HepG2 (cell line): ENCODE results near the gene CAMK1D. TPM values are rescaled to one million over a fixed set of nuclear protein-coding genes. Genes with fewer than 3 reads are reported as not detected.

ENCODE experiments used
- FOXM1 ChIP-seq: sonication (generic); formaldehyde crosslinking; IDR thresholded peaks from 2 replicates; pipeline ENCODE4 v1.5.0; 2020; ENCODE audit warnings: missing genetic modification reagents
- GATAD1 ChIP-seq: IDR thresholded peaks from 2 replicates; pipeline ENCODE4 v1.6.1; 2016; ENCODE audit warnings: missing genetic modification reagents, missing compliant biosample characterization
- ISL2 ChIP-seq: sonication (generic); formaldehyde crosslinking; IDR thresholded peaks from 2 replicates; pipeline ENCODE4 v1.5.0; 2020; ENCODE audit warnings: missing genetic modification reagents
- KDM5A ChIP-seq: fragments of 200-600 bp; sonication (generic); IDR thresholded peaks from 2 replicates; pipeline ENCODE4 v1.7.0; 2018; ENCODE audit warnings: antibody characterized with exemption, mild to moderate bottlenecking, low read length, borderline replicate concordance
- KLF13 ChIP-seq: sonication (generic); formaldehyde crosslinking; IDR thresholded peaks from 2 replicates; pipeline ENCODE4 v1.4.0; 2020; ENCODE audit warnings: mild to moderate bottlenecking, missing genetic modification reagents
- NFKB2 ChIP-seq: sonication (generic); formaldehyde crosslinking; IDR thresholded peaks from 2 replicates; pipeline ENCODE4 v1.4.0; 2020; ENCODE audit warnings: missing genetic modification reagents, borderline replicate concordance
- NFYC ChIP-seq: IDR thresholded peaks from 2 replicates; pipeline ENCODE4 v1.6.1; 2016; ENCODE audit warnings: missing genetic modification reagents, missing compliant biosample characterization
- PHF21A ChIP-seq: sonication (generic); formaldehyde crosslinking; IDR thresholded peaks from 2 replicates; pipeline ENCODE4 v1.5.0; 2020; ENCODE audit warnings: mild to moderate bottlenecking, missing genetic modification reagents
- PPARG ChIP-seq: conservative IDR thresholded peaks from 2 replicates; pipeline ENCODE4 v1.6.1; 2016; ENCODE audit warnings: missing biosample characterization, missing genetic modification reagents
- RBM39 ChIP-seq: fragments of 200-400 bp; formaldehyde crosslinking; IDR thresholded peaks from one replicate; pipeline ENCODE4 v1.6.1; 2018; ENCODE audit warnings: antibody characterized with exemption, mild to moderate bottlenecking, low read depth, low read length; ENCODE audit not compliant: poor library complexity, severe bottlenecking
- YEATS2 ChIP-seq: sonication (generic); formaldehyde crosslinking; IDR thresholded peaks from 2 replicates; pipeline ENCODE4 v1.4.0; 2020; ENCODE audit warnings: missing genetic modification reagents, borderline replicate concordance
- ZNF460 ChIP-seq: sonication (generic); formaldehyde crosslinking; IDR thresholded peaks from 2 replicates; pipeline ENCODE4 v1.5.1; 2020; ENCODE audit warnings: missing genetic modification reagents, mild to moderate bottlenecking, borderline replicate concordance
- ZSCAN20 ChIP-seq: sonication (generic); formaldehyde crosslinking; IDR thresholded peaks from 2 replicates; pipeline ENCODE4 v1.4.0; 2020; ENCODE audit warnings: missing genetic modification reagents, mild to moderate bottlenecking, borderline replicate concordance
- ZSCAN9 ChIP-seq: IDR thresholded peaks from 2 replicates; pipeline ENCODE4 v1.6.1; 2016; ENCODE audit warnings: borderline replicate concordance
- polyA plus RNA-seq, 8 experiments: library from polyadenylated mRNA; depleted of rRNA in 3 of 8; stranded (reverse) in 7 of 8; unstranded in 1 of 8; fragments of >200 nt; fragmentation: Illumina TruSeq in 4 of 8; extraction: Trizol in 4 of 8; gene quantifications; 2 replicates each; pipeline versions ENCODE4 v1.2.1 to v1.2.3, GENCODE V29; 2011 to 2016; ENCODE audit warnings: low read depth in 4 of 8, missing spikeins in 1 of 8, mixed read lengths in 1 of 8; ENCODE audit not compliant: insufficient read depth in 1 of 8
- total RNA-seq, 5 experiments: library from RNA; depleted of rRNA; stranded (reverse); fragments of >200 nt; fragmentation: Illumina TruSeq; extraction: Trizol; gene quantifications; 2 replicates each; pipeline ENCODE4 v1.2.3, GENCODE V29; 2016; ENCODE audit warnings: low read depth in 1 of 5
- TF ChIP-seq, protein P1 (sequence below): sonication (generic); formaldehyde crosslinking; IDR thresholded peaks from 2 replicates; pipeline ENCODE4 v1.4.0; 2020; ENCODE audit warnings: missing genetic modification reagents, borderline replicate concordance
- TF ChIP-seq, protein P2 (sequence below): sonication (generic); formaldehyde crosslinking; IDR thresholded peaks from 2 replicates; pipeline ENCODE4 v1.4.0; 2020; ENCODE audit warnings: missing genetic modification reagents
- TF ChIP-seq, protein P3 (sequence below): IDR thresholded peaks from 2 replicates; pipeline ENCODE4 v1.6.1; 2016; ENCODE audit warnings: low read depth, borderline replicate concordance
- TF ChIP-seq, protein P4 (sequence below): sonication (generic); formaldehyde crosslinking; IDR thresholded peaks from 2 replicates; pipeline ENCODE4 v1.9.0; 2022; ENCODE audit warnings: low read depth, missing genetic modification reagents
- TF ChIP-seq, protein P5 (sequence below): fragments of 450-650 bp; IDR thresholded peaks from 2 replicates; pipeline ENCODE4 v1.6.1; 2017

CAMK1D gene
- total and polyA plus RNA-seq, 2 of the 13 experiments (the other 11 are each of a cell fraction or from before 2014, with no cell fraction given), result under 0.01 TPM; not detected in 1

DNA sequence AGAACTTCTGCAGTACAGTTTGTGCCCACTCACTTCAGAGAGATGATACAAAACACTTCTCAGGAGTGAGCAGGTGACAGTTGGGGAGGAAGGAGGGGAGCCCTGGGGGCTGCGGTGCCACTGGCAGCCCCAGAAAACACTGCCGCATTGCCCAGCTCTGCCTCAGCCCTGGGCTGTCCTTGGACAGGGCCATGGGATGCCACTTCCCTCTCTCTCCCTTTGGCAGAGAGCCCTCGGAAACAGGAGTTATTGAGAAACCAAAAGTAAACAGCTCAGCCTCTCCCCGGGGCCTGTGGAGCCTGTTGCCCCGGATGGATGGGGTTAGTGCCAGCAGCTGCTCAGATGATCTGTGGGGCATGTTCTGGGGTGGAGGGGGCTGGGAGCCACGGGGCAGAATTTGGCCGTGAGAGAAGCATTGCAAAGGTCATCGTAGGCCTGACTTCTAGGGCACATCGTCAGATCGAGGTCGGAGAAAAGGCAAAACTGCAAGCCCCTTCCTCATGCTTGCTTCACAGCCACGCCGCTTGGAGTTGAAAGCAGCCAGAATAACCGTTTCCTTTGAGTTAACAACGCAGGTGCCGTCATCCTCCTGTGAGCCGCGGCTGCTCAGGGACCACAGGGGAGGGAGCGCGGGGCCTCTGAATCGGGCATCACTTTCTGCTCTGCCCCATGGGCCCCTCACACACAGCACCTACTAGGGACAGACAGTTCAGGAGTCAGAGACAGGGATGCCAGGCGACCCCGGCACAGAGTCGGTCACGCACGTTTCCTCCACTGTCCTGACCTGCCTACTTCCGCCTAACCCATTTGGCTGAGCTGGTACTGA, 256.4 kb downstream of the CAMK1D start (continued):
- TF ChIP-seq, protein P1, sequence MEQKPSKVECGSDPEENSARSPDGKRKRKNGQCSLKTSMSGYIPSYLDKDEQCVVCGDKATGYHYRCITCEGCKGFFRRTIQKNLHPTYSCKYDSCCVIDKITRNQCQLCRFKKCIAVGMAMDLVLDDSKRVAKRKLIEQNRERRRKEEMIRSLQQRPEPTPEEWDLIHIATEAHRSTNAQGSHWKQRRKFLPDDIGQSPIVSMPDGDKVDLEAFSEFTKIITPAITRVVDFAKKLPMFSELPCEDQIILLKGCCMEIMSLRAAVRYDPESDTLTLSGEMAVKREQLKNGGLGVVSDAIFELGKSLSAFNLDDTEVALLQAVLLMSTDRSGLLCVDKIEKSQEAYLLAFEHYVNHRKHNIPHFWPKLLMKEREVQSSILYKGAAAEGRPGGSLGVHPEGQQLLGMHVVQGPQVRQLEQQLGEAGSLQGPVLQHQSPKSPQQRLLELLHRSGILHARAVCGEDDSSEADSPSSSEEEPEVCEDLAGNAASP (CRISPR knock-in tag), result no peak
- TF ChIP-seq RBM39 (no peak), YEATS2 (CRISPR knock-in tag) (peak; percentile 55; the same call in 1 of the 2 replicates), FOXM1 (CRISPR knock-in tag) (no peak), PHF21A (no peak; the same call in 1 of the 2 replicates), ISL2 (no peak), ZNF460 (CRISPR knock-in tag) (no peak), NFKB2 (CRISPR knock-in tag) (peak; percentile 3; the same call in 1 of the 2 replicates), GATAD1 (CRISPR knock-in tag) (no peak), KLF13 (no peak), NFYC (CRISPR knock-in tag) (no peak), ZSCAN20 (no peak), ZSCAN9 (CRISPR knock-in tag) (no peak), KDM5A (no peak), PPARG (no peak)
- TF ChIP-seq, protein P2, sequence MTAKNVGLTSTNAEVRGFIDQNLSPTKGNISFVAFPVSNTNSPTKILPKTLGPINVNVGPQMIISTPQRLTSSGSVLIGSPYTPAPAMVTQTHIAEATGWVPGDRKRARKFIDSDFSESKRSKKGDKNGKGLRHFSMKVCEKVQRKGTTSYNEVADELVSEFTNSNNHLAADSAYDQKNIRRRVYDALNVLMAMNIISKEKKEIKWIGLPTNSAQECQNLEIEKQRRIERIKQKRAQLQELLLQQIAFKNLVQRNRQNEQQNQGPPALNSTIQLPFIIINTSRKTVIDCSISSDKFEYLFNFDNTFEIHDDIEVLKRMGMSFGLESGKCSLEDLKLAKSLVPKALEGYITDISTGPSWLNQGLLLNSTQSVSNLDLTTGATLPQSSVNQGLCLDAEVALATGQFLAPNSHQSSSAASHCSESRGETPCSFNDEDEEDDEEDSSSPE, result no peak
- TF ChIP-seq, protein P3, sequence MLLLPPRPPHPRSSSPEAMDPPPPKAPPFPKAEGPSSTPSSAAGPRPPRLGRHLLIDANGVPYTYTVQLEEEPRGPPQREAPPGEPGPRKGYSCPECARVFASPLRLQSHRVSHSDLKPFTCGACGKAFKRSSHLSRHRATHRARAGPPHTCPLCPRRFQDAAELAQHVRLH, result no peak
- TF ChIP-seq, protein P4, sequence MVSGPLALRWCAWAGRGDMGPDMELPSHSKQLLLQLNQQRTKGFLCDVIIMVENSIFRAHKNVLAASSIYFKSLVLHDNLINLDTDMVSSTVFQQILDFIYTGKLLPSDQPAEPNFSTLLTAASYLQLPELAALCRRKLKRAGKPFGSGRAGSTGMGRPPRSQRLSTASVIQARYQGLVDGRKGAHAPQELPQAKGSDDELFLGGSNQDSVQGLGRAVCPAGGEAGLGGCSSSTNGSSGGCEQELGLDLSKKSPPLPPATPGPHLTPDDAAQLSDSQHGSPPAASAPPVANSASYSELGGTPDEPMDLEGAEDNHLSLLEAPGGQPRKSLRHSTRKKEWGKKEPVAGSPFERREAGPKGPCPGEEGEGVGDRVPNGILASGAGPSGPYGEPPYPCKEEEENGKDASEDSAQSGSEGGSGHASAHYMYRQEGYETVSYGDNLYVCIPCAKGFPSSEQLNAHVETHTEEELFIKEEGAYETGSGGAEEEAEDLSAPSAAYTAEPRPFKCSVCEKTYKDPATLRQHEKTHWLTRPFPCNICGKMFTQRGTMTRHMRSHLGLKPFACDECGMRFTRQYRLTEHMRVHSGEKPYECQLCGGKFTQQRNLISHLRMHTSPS (CRISPR knock-in tag), result peak; percentile 95
- TF ChIP-seq, protein P5, sequence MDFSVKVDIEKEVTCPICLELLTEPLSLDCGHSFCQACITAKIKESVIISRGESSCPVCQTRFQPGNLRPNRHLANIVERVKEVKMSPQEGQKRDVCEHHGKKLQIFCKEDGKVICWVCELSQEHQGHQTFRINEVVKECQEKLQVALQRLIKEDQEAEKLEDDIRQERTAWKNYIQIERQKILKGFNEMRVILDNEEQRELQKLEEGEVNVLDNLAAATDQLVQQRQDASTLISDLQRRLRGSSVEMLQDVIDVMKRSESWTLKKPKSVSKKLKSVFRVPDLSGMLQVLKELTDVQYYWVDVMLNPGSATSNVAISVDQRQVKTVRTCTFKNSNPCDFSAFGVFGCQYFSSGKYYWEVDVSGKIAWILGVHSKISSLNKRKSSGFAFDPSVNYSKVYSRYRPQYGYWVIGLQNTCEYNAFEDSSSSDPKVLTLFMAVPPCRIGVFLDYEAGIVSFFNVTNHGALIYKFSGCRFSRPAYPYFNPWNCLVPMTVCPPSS, result no peak
